K562 (cell line): ENCODE results near the gene TSC22D3. TPM values are rescaled to one million over a fixed set of nuclear protein-coding genes. Genes with fewer than 3 reads are reported as not detected.

Experiments
- ATAC-seq: fragments of 200-7000 bp; cut with Tn5 transposase; 3 replicates; pipeline ENCODE4 v1.9.1; 2020; ENCODE audit warnings: moderate library complexity
- BruUV-seq: library from RNA; stranded (reverse); fragments of 400-500 nt; replicated peaks from 2 replicates; lab custom pipeline; 2021; lab: Mats Ljungman, UMichigan
- CTCF ChIA-PET: fragments of 300-600 bp; formaldehyde crosslinking; extraction: SDS; loops from one replicate; lab custom pipeline; 2021; ENCODE audit warnings: low intra/inter-chr PET ratio; lab: Yijun Ruan, JAX
- POLR2A ChIA-PET: fragments of 300-600, 350-650 bp; sonication (Branson Sonifier 250); formaldehyde crosslinking; extraction: SDS; loops from one replicate; lab custom pipeline; 2021; ENCODE audit warnings: antibody characterized with exemption, inconsistent platforms; lab: Yijun Ruan, JAX
- DNase-seq, 4 experiments: peaks; one replicate each; pipeline versions ENCODE4 v3.0.0 to v3.0.0-alpha.2; 2011 to 2018; ENCODE audit warnings: low spot score in 3 of 4, mixed read lengths in 3 of 4; ENCODE audit errors: extremely low read depth in 1 of 4
- FAIRE-seq: peaks from 2 replicates; lab custom pipeline; 2011; peaks lifted over from hg19 to GRCh38; lab: Jason Lieb, UNC
- H2AFZ ChIP-seq: 2 replicates; pipeline ENCODE4 v1.6.0; 2011; ENCODE audit warnings: low read depth, low read length, control low read depth, inconsistent platforms
- H3K27ac ChIP-seq: fragments of 200-600 bp; 3 replicates; pipeline ENCODE4 v1.8.0; 2011; ENCODE audit warnings: low read depth, mild to moderate bottlenecking, control low read depth, inconsistent platforms, low read length, moderate library complexity, mixed read lengths; ENCODE audit errors: extremely low read depth
- H3K27me3 ChIP-seq, 2 experiments: fragments of 300-600 bp in 1 of 2; 2 replicates in 1 of 2; 3 replicates in 1 of 2; pipeline versions ENCODE4 v1.6.0 to v1.8.0; 2011; ENCODE audit warnings: inconsistent platforms in 2 of 2, low read length in 2 of 2, mild to moderate bottlenecking in 1 of 2, mixed read lengths in 1 of 2, moderate library complexity in 1 of 2; ENCODE audit not compliant: control insufficient read depth in 2 of 2, insufficient read depth in 2 of 2
- H3K36me3 ChIP-seq: fragments of 300-600 bp; 3 replicates; pipeline ENCODE4 v1.8.0; 2011; ENCODE audit warnings: mild to moderate bottlenecking, low read length, inconsistent platforms; ENCODE audit not compliant: control insufficient read depth, insufficient read depth
- H3K4me1 ChIP-seq, 2 experiments: fragments of 200-600 bp in 1 of 2; replicated peaks in 1 of 2; 2 replicates in 1 of 2; 3 replicates in 1 of 2; pipeline versions ENCODE4 v1.5.1 to v1.8.0; 2011; ENCODE audit warnings: inconsistent platforms in 2 of 2, low read length in 2 of 2, mild to moderate bottlenecking in 1 of 2, mixed read lengths in 1 of 2, moderate library complexity in 1 of 2; ENCODE audit not compliant: control insufficient read depth in 2 of 2, insufficient read depth in 2 of 2
- H3K4me2 ChIP-seq: 2 replicates; pipeline ENCODE4 v1.6.1; 2011; ENCODE audit warnings: low read length, control low read depth, inconsistent platforms, mixed read lengths; ENCODE audit not compliant: insufficient read depth
- H3K4me3 ChIP-seq: fragments of 200-600 bp; sonication (generic), shearing (Covaris generic); 2 replicates; pipeline ENCODE4 v1.5.1; 2016; ENCODE audit warnings: control low read depth, inconsistent platforms
- H3K79me2 ChIP-seq: fragments of 200-600 bp; 3 replicates; pipeline ENCODE4 v1.8.0; 2011; ENCODE audit warnings: low read length, inconsistent platforms; ENCODE audit not compliant: control insufficient read depth, insufficient read depth
- H3K9ac ChIP-seq, 2 experiments: 2 replicates each; pipeline versions ENCODE4 v1.6.0 to v1.6.1; 2011; ENCODE audit warnings: low read depth in 2 of 2, low read length in 2 of 2, control low read depth in 1 of 2, inconsistent platforms in 1 of 2, mild to moderate bottlenecking in 1 of 2, mixed read lengths in 1 of 2; ENCODE audit not compliant: insufficient read depth in 1 of 2
- H3K9me1 ChIP-seq: one replicate; pipeline ENCODE4 v1.6.0; 2011; ENCODE audit warnings: inconsistent platforms, mild to moderate bottlenecking, low read length, moderate library complexity; ENCODE audit not compliant: control insufficient read depth, insufficient read depth
- H3K9me3 ChIP-seq: replicated peaks from 2 replicates; pipeline ENCODE4 v1.5.1; 2011; ENCODE audit warnings: low read depth, low read length, inconsistent platforms; ENCODE audit not compliant: control insufficient read depth, insufficient read depth
- H4K20me1 ChIP-seq: replicated peaks from 2 replicates; pipeline ENCODE4 v1.6.1; 2011; ENCODE audit warnings: low read length, inconsistent platforms, mixed read lengths; ENCODE audit not compliant: control insufficient read depth, insufficient read depth
- FOS ChIP-seq: IDR thresholded peaks from 3 replicates; pipeline ENCODE4 v1.6.1; 2011; ENCODE audit not compliant: insufficient read length; ENCODE audit errors: extremely low read depth
- MAFF ChIP-seq: IDR thresholded peaks from 2 replicates; pipeline ENCODE4 v1.6.1; 2012; ENCODE audit warnings: low read length, improper control_type of control experiment
- NFIC ChIP-seq: fragments of 450-650 bp; IDR thresholded peaks from 2 replicates; pipeline ENCODE4 v1.6.1; 2017; ENCODE audit warnings: mild to moderate bottlenecking, inconsistent platforms
- PBX2 ChIP-seq, 2 experiments: IDR thresholded peaks in 1 of 2; conservative IDR thresholded peaks in 1 of 2; 2 replicates each; pipeline ENCODE4 v1.6.1; 2016; ENCODE audit warnings: low read depth in 2 of 2, mild to moderate bottlenecking in 1 of 2, missing compliant biosample characterization in 1 of 2, missing genetic modification characterization in 1 of 2, moderate library complexity in 1 of 2
- PCBP1 ChIP-seq: fragments of 200-400 bp; formaldehyde crosslinking; IDR thresholded peaks from 2 replicates; pipeline ENCODE4 v1.6.1; 2018; ENCODE audit warnings: mild to moderate bottlenecking, low read depth, low read length; ENCODE audit not compliant: poor library complexity, severe bottlenecking
- PCBP2 ChIP-seq: fragments of 200-400 bp; formaldehyde crosslinking; IDR thresholded peaks from 2 replicates; pipeline ENCODE4 v1.6.1; 2018; ENCODE audit warnings: low read length, low read depth, mild to moderate bottlenecking, moderate library complexity; ENCODE audit not compliant: poor library complexity, severe bottlenecking
- ZFP36 ChIP-seq: fragments of 150-350 bp; IDR thresholded peaks from 2 replicates; pipeline ENCODE4 v1.6.1; 2018; ENCODE audit warnings: low read length, low read depth; ENCODE audit not compliant: partially characterized antibody
- ZNF165 ChIP-seq: fragments of 250-450 bp; sonication (Bioruptor Pico); IDR thresholded peaks from 2 replicates; pipeline ENCODE4 v1.4.0; 2020; ENCODE audit warnings: borderline replicate concordance
- WGBS: fragments of 100-300 bp; shearing (Covaris generic); methylation state at CpG from one replicate; pipeline ENCODE4 v1.1.6; 2016; ENCODE audit warnings: low coverage, mixed read lengths; ENCODE audit not compliant: insufficient coverage; ENCODE audit errors: missing lambda C conversion rate; 5-methylcytosine and 5-hydroxymethylcytosine counted together
- in situ Hi-C: fragments of 300-500 bp; cut with MboI; formaldehyde crosslinking; loops from 4 replicates; pipeline ENCODE4 v1.15.0; 2018; ENCODE audit warnings: inconsistent platforms, mixed read lengths
- intact Hi-C: fragments of 100-400 bp; cut with micrococcal nuclease; formaldehyde crosslinking; loops from 2 replicates; pipeline ENCODE4 v1.14.2; 2022
- polyA plus RNA-seq, 8 experiments: library from polyadenylated mRNA; depleted of rRNA in 4 of 8; stranded (reverse) in 5 of 8; unstranded in 3 of 8; fragments of >200 nt; fragmentation: Nextera tagmentation in 2 of 8; fragmentation: Illumina TruSeq in 1 of 8; extraction: Ambion mirVana in 2 of 8; extraction: Trizol in 1 of 8; gene quantifications; 2 replicates each; pipeline versions ENCODE4 v1.2.1 to v1.2.3, GENCODE V29; 2011 to 2014; ENCODE audit warnings: inconsistent platforms in 1 of 8, missing spikeins in 1 of 8
- total RNA-seq, 7 experiments: library from RNA; depleted of rRNA in 6 of 7; stranded (reverse); fragments of >200 nt in 6 of 7; fragmentation: Illumina TruSeq in 2 of 7; extraction: Trizol in 2 of 7; gene quantifications; 2 replicates each; pipeline versions ENCODE4 v1.2.1 to v1.2.3, GENCODE V29; 2011 to 2021; ENCODE audit warnings: low replicate concordance in 1 of 7
- TF ChIP-seq, protein P1 (sequence below): fragments of 250-450 bp; sonication (Bioruptor Pico); IDR thresholded peaks from 2 replicates; pipeline ENCODE4 v1.4.0; 2020; ENCODE audit warnings: mild to moderate bottlenecking, moderate library complexity
- TF ChIP-seq, protein P2 (sequence below), 2 experiments: fragments of 200-800 bp in 1 of 2; sonication (Bioruptor generic) in 1 of 2; sonication (generic) in 1 of 2; formaldehyde crosslinking in 1 of 2; IDR thresholded peaks in 1 of 2; conservative IDR thresholded peaks in 1 of 2; 2 replicates each; pipeline versions ENCODE4 v1.5.0 to v1.6.1; 2016 to 2020; ENCODE audit warnings: missing compliant biosample characterization in 1 of 2, missing genetic modification characterization in 1 of 2, missing genetic modification reagents in 1 of 2

Gene TSC22D3
- total and polyA plus RNA-seq, 9 of the 15 experiments (the other 6 are each of a cell fraction or from before 2014, with no cell fraction given) = 0.48 to 3.0 (median 0.87) TPM

DNA sequence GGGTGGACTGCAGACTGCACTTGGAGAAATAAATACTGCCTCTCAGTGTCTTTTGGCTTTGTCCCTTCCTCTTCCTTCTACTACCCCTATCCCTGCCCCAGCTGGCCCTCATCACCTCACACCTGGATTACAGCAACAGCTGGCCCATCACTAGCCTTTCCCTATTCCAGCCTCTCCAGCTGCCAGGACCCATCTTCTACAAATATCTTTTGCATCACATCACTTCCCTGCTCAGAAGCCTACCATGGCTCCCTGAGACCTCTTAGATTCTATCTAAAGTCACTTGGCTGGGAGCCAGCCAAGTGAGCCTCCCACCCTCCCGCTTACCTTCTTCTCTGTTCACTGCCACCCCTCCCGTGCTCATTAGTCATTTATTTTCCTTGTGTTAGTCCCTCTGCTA is 66.8 kb downstream of the TSC22D3 start:
- no TSS peak for BruUV-seq
- 5% methylated on average over 2 of the region's 2 CpGs for WGBS
- in situ Hi-C loops = no loop called here

More for the DNA sequence above, 66.8 kb downstream of the TSC22D3 start:
- FAIRE-seq (no peak), DNase-seq (no peak), ATAC-seq (no peak)
- Histone ChIP-seq H3K4me3 (no peak overlapping the region), H3K9me3 (no peaks in the 10 kb centered on the region), H3K79me2 (no peaks in the 10 kb centered on the region), H3K9me1 (no peaks in the 10 kb centered on the region), H4K20me1 (no peaks in the 10 kb centered on the region), H3K9ac (no peak overlapping the region), H3K27ac (no peak overlapping the region), H3K27me3 (no peaks in the 10 kb centered on the region; a peak in 1 of 5 replicates), H3K4me2 (no peak overlapping the region), H3K36me3 (no peaks in the 10 kb centered on the region), H2AFZ (no peak overlapping the region), H3K4me1 (peaks cover 6 to 8% of the 10 kb centered on the region in 2 experiments; a peak in 4 of 5 replicates)
- intact Hi-C loops = no loop called here
- CTCF ChIA-PET = no interaction called here
- TF ChIP-seq, protein P1, sequence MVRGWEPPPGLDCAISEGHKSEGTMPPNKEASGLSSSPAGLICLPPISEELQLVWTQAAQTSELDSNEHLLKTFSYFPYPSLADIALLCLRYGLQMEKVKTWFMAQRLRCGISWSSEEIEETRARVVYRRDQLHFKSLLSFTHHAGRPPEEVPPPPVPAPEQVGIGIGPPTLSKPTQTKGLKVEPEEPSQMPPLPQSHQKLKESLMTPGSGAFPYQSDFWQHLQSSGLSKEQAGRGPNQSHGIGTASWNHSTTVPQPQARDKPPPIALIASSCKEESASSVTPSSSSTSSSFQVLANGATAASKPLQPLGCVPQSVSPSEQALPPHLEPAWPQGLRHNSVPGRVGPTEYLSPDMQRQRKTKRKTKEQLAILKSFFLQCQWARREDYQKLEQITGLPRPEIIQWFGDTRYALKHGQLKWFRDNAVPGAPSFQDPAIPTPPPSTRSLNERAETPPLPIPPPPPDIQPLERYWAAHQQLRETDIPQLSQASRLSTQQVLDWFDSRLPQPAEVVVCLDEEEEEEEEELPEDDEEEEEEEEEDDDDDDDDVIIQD (CRISPR knock-in tag) = no peak
- TF ChIP-seq NFIC = peak; percentile 80
- TF ChIP-seq PCBP1 = no peak
- no peak for TF ChIP-seq FOS
- no peak for TF ChIP-seq PBX2 (CRISPR knock-in tag; IDR thresholded peaks at IDR 0.05; ENCODE audit: low read depth)
- TF ChIP-seq PBX2 (tag; conservative IDR thresholded peaks at IDR 0.05; ENCODE audit: low read depth) = no peak
- TF ChIP-seq PCBP2 = no peak
- TF ChIP-seq ZNF165 = no peak
- TF ChIP-seq, protein P2, sequence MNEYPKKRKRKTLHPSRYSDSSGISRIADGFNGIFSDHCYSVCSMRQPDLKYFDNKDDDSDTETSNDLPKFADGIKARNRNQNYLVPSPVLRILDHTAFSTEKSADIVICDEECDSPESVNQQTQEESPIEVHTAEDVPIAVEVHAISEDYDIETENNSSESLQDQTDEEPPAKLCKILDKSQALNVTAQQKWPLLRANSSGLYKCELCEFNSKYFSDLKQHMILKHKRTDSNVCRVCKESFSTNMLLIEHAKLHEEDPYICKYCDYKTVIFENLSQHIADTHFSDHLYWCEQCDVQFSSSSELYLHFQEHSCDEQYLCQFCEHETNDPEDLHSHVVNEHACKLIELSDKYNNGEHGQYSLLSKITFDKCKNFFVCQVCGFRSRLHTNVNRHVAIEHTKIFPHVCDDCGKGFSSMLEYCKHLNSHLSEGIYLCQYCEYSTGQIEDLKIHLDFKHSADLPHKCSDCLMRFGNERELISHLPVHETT (CRISPR knock-in tag; conservative IDR thresholded peaks at IDR 0.05 in 1 of 2, IDR thresholded peaks at IDR 0.05 in 1 of 2) = no peak
- TF ChIP-seq ZFP36 = peak; percentile 20
- no peak for TF ChIP-seq MAFF
- POLR2A ChIA-PET = interaction anchor here (0.7 kb wide), 1 partner anchor 54 kb away, joined by 3 read pairs; no protein-coding TSS in a partner anchor
